Neural cell (in vitro differentiated cells): ENCODE results near the gene JOSD2. TPM values are rescaled to one million over a fixed set of nuclear protein-coding genes. Genes with fewer than 3 reads are reported as not detected.

Source experiments
- H2AFZ ChIP-seq: fragments of 200-600, 300-800 bp; sonication (generic), shearing (Covaris generic); 2 replicates; pipeline ENCODE4 v1.6.0; 2014; ENCODE audit warnings: low read depth, mild to moderate bottlenecking, antibody characterized with exemption, low read length, moderate library complexity
- H3F3A ChIP-seq: fragments of 200-600 bp; shearing (Covaris generic); 2 replicates; pipeline ENCODE4 v1.6.1; 2016; ENCODE audit warnings: mild to moderate bottlenecking, moderate library complexity, mixed read lengths, antibody characterized with exemption, low read length; ENCODE audit not compliant: insufficient read depth, poor library complexity, severe bottlenecking
- H3K27ac ChIP-seq: fragments of 200-600, 300-800 bp; sonication (generic), shearing (Covaris generic); 2 replicates; pipeline ENCODE4 v1.5.1; 2014; ENCODE audit warnings: mild to moderate bottlenecking, low read length, moderate library complexity
- H3K27me3 ChIP-seq: fragments of 300-800, 200-600 bp; sonication (generic), shearing (Covaris generic); 2 replicates; pipeline ENCODE4 v1.6.0; 2014; ENCODE audit warnings: mild to moderate bottlenecking, low read depth, low read length, moderate library complexity; ENCODE audit not compliant: insufficient read depth
- H3K36me3 ChIP-seq: fragments of 300-800, 200-600 bp; sonication (generic), shearing (Covaris generic); 2 replicates; pipeline ENCODE4 v1.5.1; 2014; ENCODE audit warnings: mild to moderate bottlenecking, antibody characterized with exemption, low read length, moderate library complexity; ENCODE audit not compliant: insufficient read depth
- H3K4me2 ChIP-seq: fragments of 300-800, 200-600 bp; sonication (generic), shearing (Covaris generic); 2 replicates; pipeline ENCODE4 v1.6.0; 2014; ENCODE audit warnings: mild to moderate bottlenecking, low read length
- H3K4me3 ChIP-seq: fragments of 300-800, 200-600 bp; sonication (generic), shearing (Covaris generic); 2 replicates; pipeline ENCODE4 v1.5.1; 2014; ENCODE audit warnings: mild to moderate bottlenecking, low read length, moderate library complexity
- H3K79me2 ChIP-seq: fragments of 200-600 bp; shearing (Covaris generic); replicated peaks from 2 replicates; pipeline ENCODE4 v1.6.0; 2014; ENCODE audit warnings: mild to moderate bottlenecking, low read length, moderate library complexity; ENCODE audit not compliant: insufficient read depth
- H3K9ac ChIP-seq: fragments of 300-800, 200-600 bp; sonication (generic), shearing (Covaris generic); 2 replicates; pipeline ENCODE4 v1.6.1; 2016; ENCODE audit warnings: mild to moderate bottlenecking, low read length, mixed read lengths
- H3K9me2 ChIP-seq: fragments of 200-600 bp; shearing (Covaris generic); 2 replicates; pipeline ENCODE4 v1.6.1; 2016; ENCODE audit warnings: mild to moderate bottlenecking, low read length, mixed read lengths; ENCODE audit not compliant: insufficient read depth
- H3K9me3 ChIP-seq: fragments of 200-600, 300-800 bp; sonication (generic), shearing (Covaris generic); 2 replicates; pipeline ENCODE4 v1.6.1; 2016; ENCODE audit warnings: mild to moderate bottlenecking, mixed run types, low read length, moderate library complexity, mixed read lengths
- H4K20me1 ChIP-seq: fragments of 200-600 bp; shearing (Covaris generic); 2 replicates; pipeline ENCODE4 v1.6.1; 2016; ENCODE audit warnings: mild to moderate bottlenecking, mixed run types; ENCODE audit not compliant: insufficient read depth
- EP300 ChIP-seq: fragments of 450-650 bp; conservative IDR thresholded peaks from 2 replicates; pipeline ENCODE4 v1.6.1; 2014; ENCODE audit warnings: antibody characterized with exemption, mild to moderate bottlenecking, moderate library complexity; ENCODE audit not compliant: poor library complexity, severe bottlenecking
- EZH2 ChIP-seq: fragments of 200-600, 300-800 bp; shearing (Covaris generic), sonication (generic); IDR thresholded peaks from 2 replicates; pipeline ENCODE4 v1.6.1; 2014; ENCODE audit warnings: antibody characterized with exemption, low read length, borderline replicate concordance, mild to moderate bottlenecking; ENCODE audit not compliant: insufficient read depth, poor library complexity, severe bottlenecking
- MXI1 ChIP-seq: fragments of 450-650 bp; conservative IDR thresholded peaks from 2 replicates; pipeline ENCODE4 v1.6.1; 2014; ENCODE audit warnings: antibody characterized with exemption, mild to moderate bottlenecking; ENCODE audit not compliant: poor library complexity, severe bottlenecking
- POLR2AphosphoS5 ChIP-seq: IDR thresholded peaks from 2 replicates; pipeline ENCODE4 v1.6.1; 2012
- RAD21 ChIP-seq: fragments of 450-650 bp; conservative IDR thresholded peaks from 2 replicates; pipeline ENCODE4 v1.6.1; 2014; ENCODE audit warnings: antibody characterized with exemption, mild to moderate bottlenecking, moderate library complexity
- SMC3 ChIP-seq: fragments of 450-650 bp; conservative IDR thresholded peaks from 2 replicates; pipeline ENCODE4 v1.6.1; 2014; ENCODE audit warnings: antibody characterized with exemption, mild to moderate bottlenecking, moderate library complexity; ENCODE audit not compliant: poor library complexity
- TAF1 ChIP-seq: IDR thresholded peaks from 2 replicates; pipeline ENCODE4 v1.6.1; 2012; ENCODE audit warnings: low read depth
- polyA plus RNA-seq: library from polyadenylated mRNA; depleted of rRNA; stranded (reverse); fragments of >200 nt; gene quantifications from 2 replicates; pipeline ENCODE4 v1.2.3, GENCODE V29; 2014
- TF ChIP-seq, protein P1 (sequence below): IDR thresholded peaks from 2 replicates; pipeline ENCODE4 v1.6.1; 2012; ENCODE audit warnings: borderline replicate concordance
- TF ChIP-seq, protein P2 (sequence below): fragments of 450-650 bp; IDR thresholded peaks from 2 replicates; pipeline ENCODE4 v1.5.1; 2014; ENCODE audit warnings: antibody characterized with exemption, mild to moderate bottlenecking, moderate library complexity; ENCODE audit not compliant: poor library complexity, severe bottlenecking

Gene JOSD2
- polyA plus RNA-seq, 1 donor from 2014 or later, result 10.7 TPM

DNA sequence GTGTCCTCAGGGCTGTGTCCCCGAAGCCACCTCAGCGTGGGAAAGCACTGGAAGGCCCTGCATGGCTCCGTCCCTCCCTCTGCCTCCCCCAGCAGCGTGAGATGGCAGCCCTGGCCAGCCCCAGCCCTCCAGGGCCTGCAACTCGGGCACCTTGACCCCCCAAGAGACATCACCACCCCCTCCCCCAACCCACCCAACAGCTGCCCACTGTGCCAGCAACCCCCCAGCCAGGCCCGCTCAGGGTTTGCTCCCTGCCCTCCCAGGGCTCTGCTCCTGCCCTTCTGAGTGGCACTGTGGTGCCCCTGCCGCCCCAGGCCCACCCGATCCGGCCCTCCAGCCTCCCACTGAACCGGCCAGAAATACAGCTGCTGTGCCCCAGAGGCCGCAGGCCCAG lies 4.2 kb upstream of the JOSD2 start:
- Histone ChIP-seq H3K9ac (peak overlapping the region; percentile 35), H3F3A (no peaks in the 10 kb centered on the region), H3K4me3 (no peak overlapping the region), H3K9me3 (peaks cover 5% of the 10 kb centered on the region), H3K27ac (peak overlapping the region; percentile 74), H3K4me2 (no peak overlapping the region), H3K36me3 (peaks cover 10% of the 10 kb centered on the region), H2AFZ (no peak overlapping the region), H4K20me1 (no peaks in the 10 kb centered on the region), H3K79me2 (no peaks in the 10 kb centered on the region), H3K27me3 (no peaks in the 10 kb centered on the region), H3K9me2 (no peaks in the 10 kb centered on the region)
- no peak for TF ChIP-seq RAD21
- no peak for TF ChIP-seq POLR2AphosphoS5
- TF ChIP-seq SMC3, result no peak
- no peak for TF ChIP-seq EZH2
- TF ChIP-seq MXI1, result no peak
- TF ChIP-seq TAF1, result no peak
- TF ChIP-seq, protein P1, sequence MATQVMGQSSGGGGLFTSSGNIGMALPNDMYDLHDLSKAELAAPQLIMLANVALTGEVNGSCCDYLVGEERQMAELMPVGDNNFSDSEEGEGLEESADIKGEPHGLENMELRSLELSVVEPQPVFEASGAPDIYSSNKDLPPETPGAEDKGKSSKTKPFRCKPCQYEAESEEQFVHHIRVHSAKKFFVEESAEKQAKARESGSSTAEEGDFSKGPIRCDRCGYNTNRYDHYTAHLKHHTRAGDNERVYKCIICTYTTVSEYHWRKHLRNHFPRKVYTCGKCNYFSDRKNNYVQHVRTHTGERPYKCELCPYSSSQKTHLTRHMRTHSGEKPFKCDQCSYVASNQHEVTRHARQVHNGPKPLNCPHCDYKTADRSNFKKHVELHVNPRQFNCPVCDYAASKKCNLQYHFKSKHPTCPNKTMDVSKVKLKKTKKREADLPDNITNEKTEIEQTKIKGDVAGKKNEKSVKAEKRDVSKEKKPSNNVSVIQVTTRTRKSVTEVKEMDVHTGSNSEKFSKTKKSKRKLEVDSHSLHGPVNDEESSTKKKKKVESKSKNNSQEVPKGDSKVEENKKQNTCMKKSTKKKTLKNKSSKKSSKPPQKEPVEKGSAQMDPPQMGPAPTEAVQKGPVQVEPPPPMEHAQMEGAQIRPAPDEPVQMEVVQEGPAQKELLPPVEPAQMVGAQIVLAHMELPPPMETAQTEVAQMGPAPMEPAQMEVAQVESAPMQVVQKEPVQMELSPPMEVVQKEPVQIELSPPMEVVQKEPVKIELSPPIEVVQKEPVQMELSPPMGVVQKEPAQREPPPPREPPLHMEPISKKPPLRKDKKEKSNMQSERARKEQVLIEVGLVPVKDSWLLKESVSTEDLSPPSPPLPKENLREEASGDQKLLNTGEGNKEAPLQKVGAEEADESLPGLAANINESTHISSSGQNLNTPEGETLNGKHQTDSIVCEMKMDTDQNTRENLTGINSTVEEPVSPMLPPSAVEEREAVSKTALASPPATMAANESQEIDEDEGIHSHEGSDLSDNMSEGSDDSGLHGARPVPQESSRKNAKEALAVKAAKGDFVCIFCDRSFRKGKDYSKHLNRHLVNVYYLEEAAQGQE, result no peak
- TF ChIP-seq EP300, result no peak
- TF ChIP-seq, protein P2, sequence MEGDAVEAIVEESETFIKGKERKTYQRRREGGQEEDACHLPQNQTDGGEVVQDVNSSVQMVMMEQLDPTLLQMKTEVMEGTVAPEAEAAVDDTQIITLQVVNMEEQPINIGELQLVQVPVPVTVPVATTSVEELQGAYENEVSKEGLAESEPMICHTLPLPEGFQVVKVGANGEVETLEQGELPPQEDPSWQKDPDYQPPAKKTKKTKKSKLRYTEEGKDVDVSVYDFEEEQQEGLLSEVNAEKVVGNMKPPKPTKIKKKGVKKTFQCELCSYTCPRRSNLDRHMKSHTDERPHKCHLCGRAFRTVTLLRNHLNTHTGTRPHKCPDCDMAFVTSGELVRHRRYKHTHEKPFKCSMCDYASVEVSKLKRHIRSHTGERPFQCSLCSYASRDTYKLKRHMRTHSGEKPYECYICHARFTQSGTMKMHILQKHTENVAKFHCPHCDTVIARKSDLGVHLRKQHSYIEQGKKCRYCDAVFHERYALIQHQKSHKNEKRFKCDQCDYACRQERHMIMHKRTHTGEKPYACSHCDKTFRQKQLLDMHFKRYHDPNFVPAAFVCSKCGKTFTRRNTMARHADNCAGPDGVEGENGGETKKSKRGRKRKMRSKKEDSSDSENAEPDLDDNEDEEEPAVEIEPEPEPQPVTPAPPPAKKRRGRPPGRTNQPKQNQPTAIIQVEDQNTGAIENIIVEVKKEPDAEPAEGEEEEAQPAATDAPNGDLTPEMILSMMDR, result no peak

DNA sequence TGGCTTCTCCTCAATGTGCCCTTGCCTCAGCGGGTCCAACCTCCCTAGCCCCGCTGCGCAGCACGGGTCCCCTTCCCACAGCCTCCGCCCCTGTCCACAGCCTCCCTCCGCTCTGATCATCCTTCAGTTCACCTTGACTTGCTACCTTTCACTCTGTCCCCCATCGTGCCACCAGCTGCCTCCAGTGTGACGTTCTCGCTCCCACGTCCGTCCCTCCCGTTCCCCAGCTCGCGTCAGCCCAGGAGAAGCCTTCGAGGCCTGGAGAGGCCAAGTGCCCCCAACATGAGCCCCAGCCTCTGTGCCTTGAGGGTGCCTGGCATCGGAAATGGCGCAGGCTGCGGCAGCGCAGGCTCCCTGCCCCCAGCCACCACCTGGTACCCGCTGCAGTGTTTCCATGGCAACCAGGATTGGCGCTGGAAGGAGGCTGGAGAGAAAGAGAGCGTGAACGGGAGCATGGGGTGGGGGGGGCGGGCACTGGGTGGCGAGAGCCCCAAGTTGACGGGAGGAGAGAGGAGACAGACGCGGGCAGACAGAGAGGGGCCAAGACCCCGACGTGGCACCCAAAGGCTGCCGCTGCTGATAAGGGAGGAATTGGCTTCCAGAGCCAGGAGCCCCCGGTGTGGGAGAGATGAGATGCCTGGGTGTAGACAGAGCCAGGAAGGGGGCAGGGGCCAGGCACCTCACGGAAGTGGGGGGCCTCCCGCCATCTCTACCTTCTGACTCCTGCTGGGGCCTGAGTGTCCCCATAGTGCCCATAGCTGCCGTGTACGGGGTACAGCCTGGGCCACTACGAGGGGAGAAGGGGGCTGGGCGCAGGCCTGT lies 3.6 kb upstream of the JOSD2 start:
- Histone ChIP-seq H3F3A (no peaks in the 10 kb centered on the region), H3K4me3 (peak overlapping the region; percentile 47), H3K27ac (peak overlapping the region; percentile 74), H4K20me1 (no peaks in the 10 kb centered on the region), H3K27me3 (no peaks in the 10 kb centered on the region), H3K9me3 (peaks cover 5% of the 10 kb centered on the region), H3K36me3 (peaks cover 10% of the 10 kb centered on the region), H3K9me2 (no peaks in the 10 kb centered on the region), H3K9ac (peak overlapping the region; percentile 35), H3K79me2 (no peaks in the 10 kb centered on the region), H3K4me2 (no peak overlapping the region), H2AFZ (no peak overlapping the region)
- TF ChIP-seq MXI1 (no peak), EP300 (no peak), TAF1 (no peak), SMC3 (no peak), RAD21 (no peak), POLR2AphosphoS5 (no peak), EZH2 (no peak)
- TF ChIP-seq, protein P2, result no peak
- TF ChIP-seq, protein P1, result no peak
